Myocyte (in vitro differentiated cells): ENCODE results near the gene SLC2A4RG. TPM values are rescaled to one million over a fixed set of nuclear protein-coding genes. Genes with fewer than 3 reads are reported as not detected.

Experiments
- DNase-seq: peaks from one replicate; pipeline ENCODE4 v3.0.0-alpha.2; 2012; ENCODE audit warnings: low read depth
- total RNA-seq: library from RNA; depleted of rRNA; stranded (reverse); fragments of >200 nt; gene quantifications from 2 replicates; pipeline ENCODE4 v1.2.3, GENCODE V29; 2014

The SLC2A4RG gene
- total RNA-seq, 1 donor from 2014 or later: 96.8 TPM

GRCh38 chr20:63698739-63699465 lies 40.7 kb upstream of the SLC2A4RG start:
- DNase-seq: peak; percentile 91

GRCh38 chr20:63699466-63700198 lies 39.9 kb upstream of the SLC2A4RG start:
- DNase-seq: no peak

GRCh38 chr20:63700199-63701050 lies 39.2 kb upstream of the SLC2A4RG start:
- no peak for DNase-seq

GRCh38 chr20:63701051-63701328 lies 38.6 kb upstream of the SLC2A4RG start:
- DNase-seq: no peak

GRCh38 chr20:63701329-63702035 lies 38.1 kb upstream of the SLC2A4RG start:
- no peak for DNase-seq

- DNase-seq: no peak
These were observed 37.4 kb upstream of the SLC2A4RG start for GRCh38 chr20:63702036-63702665.

GRCh38 chr20:63702751-63703470 lies 36.7 kb upstream of the SLC2A4RG start:
- no peak for DNase-seq

GRCh38 chr20:63703471-63703975 lies 36.1 kb upstream of the SLC2A4RG start:
- DNase-seq: no peak

- no peak for DNase-seq
These were observed 35.4 kb upstream of the SLC2A4RG start for GRCh38 chr20:63703976-63704748.

- no peak for DNase-seq
These were observed 34.8 kb upstream of the SLC2A4RG start for GRCh38 chr20:63704749-63705117.

- DNase-seq: no peak
These were observed 34.1 kb upstream of the SLC2A4RG start for GRCh38 chr20:63705232-63706026.

GRCh38 chr20:63706027-63706695 lies 33.4 kb upstream of the SLC2A4RG start:
- DNase-seq: no peak

- DNase-seq: no peak
These were observed 32.6 kb upstream of the SLC2A4RG start for GRCh38 chr20:63706852-63707557.

GRCh38 chr20:63707558-63708300 lies 31.8 kb upstream of the SLC2A4RG start, which contains the start of the genes ARFRP1 and ZGPAT:
Gene ARFRP1, minus strand, starts transcription at chr20:63707976. Its CDS starts 885 bp downstream, at chr20:63707091.
Gene ZGPAT, plus strand, starts transcription at chr20:63708039. Its CDS starts 542 bp downstream, at chr20:63708581.
- peak; percentile 88 for DNase-seq

- no peak for DNase-seq
These were observed 31.1 kb upstream of the SLC2A4RG start for GRCh38 chr20:63708301-63709148.
